Stimulated activated CD8-positive, alpha-beta memory T cell treated with anti-CD3 and anti-CD28 coated beads, Interleukin-7, amount 100 ng/mL, for 1 hour (primary cell): ENCODE results near the gene EXOC1.
"Not testable (repeated sequence)": the region's sequence is repeated elsewhere in the genome, so short reads cannot be mapped to it uniquely, and the experiment has no call there.

Experiments used
- DNase-seq, 2 donors: peaks; one replicate each; pipeline ENCODE4 v3.0.0-alpha.2; 2020; ENCODE audit warnings: low read depth in 2 of 2

EXOC1 gene

GRCh38 chr4:55853484-55854046 lies at the start of gene EXOC1:
EXOC1 (plus strand) TSS chr4:55853648; CDS start chr4:55858324, 4,676 bp downstream.
- DNase-seq: peak; percentile 93 to 97

GRCh38 chr4:55807556-55807955 lies 45.9 kb upstream of the EXOC1 start:
- DNase-seq: no peak

- no peak for DNase-seq
Measured at GRCh38 chr4:55808186-55808585, 45.3 kb upstream of the EXOC1 start.

GRCh38 chr4:55808632-55809031 lies 44.8 kb upstream of the EXOC1 start:
- DNase-seq: no peak

- DNase-seq: no peak
Measured at GRCh38 chr4:55817691-55818090, 35.8 kb upstream of the EXOC1 start.

GRCh38 chr4:55819634-55820033 lies 33.8 kb upstream of the EXOC1 start, which contains the start of gene EXOC1L:
EXOC1L (plus strand) TSS chr4:55819790; CDS start chr4:55820027, 237 bp downstream.
- DNase-seq: no peak

GRCh38 chr4:55820279-55820678 lies 33.2 kb upstream of the EXOC1 start:
- DNase-seq: no peak

GRCh38 chr4:55822329-55822728 lies 31.1 kb upstream of the EXOC1 start:
- no peak for DNase-seq

GRCh38 chr4:55824865-55825264 lies 28.6 kb upstream of the EXOC1 start:
- DNase-seq: no peak

- DNase-seq: no peak
Measured at GRCh38 chr4:55826986-55827385, 26.5 kb upstream of the EXOC1 start.

- DNase-seq: no peak
Measured at GRCh38 chr4:55827582-55827981, 25.9 kb upstream of the EXOC1 start.

- DNase-seq: no peak
Measured at GRCh38 chr4:55830048-55830447, 23.4 kb upstream of the EXOC1 start.

- no peak for DNase-seq
Measured at GRCh38 chr4:55830716-55831115, 22.7 kb upstream of the EXOC1 start.

- no peak for DNase-seq
Measured at GRCh38 chr4:55834086-55834795, 19.2 kb upstream of the EXOC1 start.

- DNase-seq: no peak
Measured at GRCh38 chr4:55837903-55838302, 15.5 kb upstream of the EXOC1 start.

- no peak for DNase-seq
Measured at GRCh38 chr4:55838356-55838755, 15.1 kb upstream of the EXOC1 start.

- no peak for DNase-seq
Measured at GRCh38 chr4:55838952-55839351, 14.5 kb upstream of the EXOC1 start.

GRCh38 chr4:55840956-55841355 lies 12.5 kb upstream of the EXOC1 start:
- DNase-seq: no peak

- not testable (repeated sequence) for DNase-seq
Measured at GRCh38 chr4:55841373-55842239, 11.8 kb upstream of the EXOC1 start.

GRCh38 chr4:55842312-55842711 lies 11.1 kb upstream of the EXOC1 start:
- DNase-seq: not testable (repeated sequence)

GRCh38 chr4:55849724-55850123 lies 3.7 kb upstream of the EXOC1 start:
- no peak for DNase-seq

GRCh38 chr4:55851885-55852284 lies 1.6 kb upstream of the EXOC1 start:
- DNase-seq: no peak

GRCh38 chr4:55854129-55854528 lies 681 bp downstream of the EXOC1 start:
- DNase-seq: no peak
